ENCODE results near the gene BICDL1.
"Not testable (repeated sequence)": the region's sequence is repeated elsewhere in the genome, so short reads cannot be mapped to it uniquely, and the experiment has no call there.

The BICDL1 gene

GRCh38 chr12:120013659-120014380 is 24.8 kb downstream of the BICDL1 start:
- no peak for DNase-seq (ENCODE audit: low spot score in 2 of 2)
- Histone ChIP-seq H3K36me3 (replicated peaks) (no peaks in the 10 kb centered on the region), H3K4me3 (no peak overlapping the region), H3K27me3 (ENCODE audit: low read depth) (no peaks in the 10 kb centered on the region; the same call in 1 of the 2 replicates), H3K9me3 (no peaks in the 10 kb centered on the region), H3K4me1 (no peaks in the 10 kb centered on the region; the same call in 1 of the 2 replicates)
- in situ Hi-C loops (cut with MboI; ENCODE audit: low sequenced_read_pairs): no loop called here

DNA sequence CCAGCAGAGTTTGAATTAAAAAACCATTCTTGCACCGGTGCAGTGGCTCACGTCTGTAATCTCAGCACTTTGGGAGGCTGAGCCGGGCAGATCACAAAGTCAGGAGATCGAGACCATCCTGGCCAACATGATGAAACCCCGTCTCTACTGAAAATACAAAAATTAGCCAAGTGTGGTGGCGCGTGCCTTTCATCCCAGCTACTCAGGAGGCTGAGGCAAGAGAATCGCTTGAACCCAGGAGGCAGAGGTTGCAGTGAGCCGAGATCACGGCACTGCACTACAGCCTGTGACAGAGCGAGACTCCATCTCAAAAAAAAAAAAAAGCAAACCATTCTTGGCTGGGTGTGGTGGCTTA is 25.3 kb downstream of the BICDL1 start:
- in situ Hi-C loops (cut with MboI; ENCODE audit: low sequenced_read_pairs); H3K4me1 ChIP-seq; H3K4me3 ChIP-seq; H3K36me3 ChIP-seq (replicated peaks); DNase-seq (ENCODE audit: low spot score in 2 of 2); H3K27me3 ChIP-seq (ENCODE audit: low read depth); H3K9me3 ChIP-seq: not testable (repeated sequence)

GRCh38 chr12:120015313-120015712 is 26.3 kb downstream of the BICDL1 start:
- H3K9me3 ChIP-seq: no peaks in the 10 kb centered on the region
- H3K36me3 ChIP-seq (replicated peaks): no peaks in the 10 kb centered on the region
- no peaks in the 10 kb centered on the region; the same call in 1 of the 2 replicates for H3K27me3 ChIP-seq (ENCODE audit: low read depth)
- no peak overlapping the region for H3K4me3 ChIP-seq
- DNase-seq (ENCODE audit: low spot score in 2 of 2): no peak
- in situ Hi-C loops (cut with MboI; ENCODE audit: low sequenced_read_pairs): no loop called here
- no peaks in the 10 kb centered on the region; the same call in 1 of the 2 replicates for H3K4me1 ChIP-seq

- H3K4me3 ChIP-seq; H3K9me3 ChIP-seq; H3K36me3 ChIP-seq (replicated peaks); H3K4me1 ChIP-seq; in situ Hi-C loops (cut with MboI; ENCODE audit: low sequenced_read_pairs); H3K27me3 ChIP-seq (ENCODE audit: low read depth); DNase-seq (ENCODE audit: low spot score in 2 of 2): not testable (repeated sequence)
Measured at GRCh38 chr12:120016199-120016598, 27.2 kb downstream of the BICDL1 start.

GRCh38 chr12:120019197-120019596 is 30.2 kb downstream of the BICDL1 start:
- H3K36me3 ChIP-seq (replicated peaks): no peaks in the 10 kb centered on the region
- no peak overlapping the region for H3K4me3 ChIP-seq
- no peaks in the 10 kb centered on the region for H3K27me3 ChIP-seq (ENCODE audit: low read depth)
- no peak for DNase-seq (ENCODE audit: low spot score in 2 of 2)
- no peaks in the 10 kb centered on the region for H3K4me1 ChIP-seq
- in situ Hi-C loops (cut with MboI; ENCODE audit: low sequenced_read_pairs): no loop called here
- H3K9me3 ChIP-seq: no peaks in the 10 kb centered on the region

DNA sequence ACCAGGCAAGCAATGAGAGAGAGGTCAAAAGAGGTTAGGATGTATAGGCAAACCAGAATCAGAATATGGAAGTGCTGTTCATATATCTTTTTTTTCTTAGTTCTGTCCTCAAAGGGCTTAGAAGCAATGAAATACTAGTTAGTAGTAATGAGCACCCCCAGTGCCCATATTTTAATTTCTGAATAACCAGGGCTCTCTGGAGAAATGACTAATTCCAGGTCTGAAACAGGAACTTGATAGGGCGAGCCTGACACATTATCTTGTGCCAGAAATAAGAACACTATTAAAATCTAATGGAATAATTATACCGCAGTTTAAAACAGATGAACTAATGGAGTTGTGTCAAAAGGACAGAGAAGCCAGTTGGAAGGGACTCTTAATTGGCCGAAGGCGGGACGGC is 30.9 kb downstream of the BICDL1 start:
- in situ Hi-C loops (cut with MboI; ENCODE audit: low sequenced_read_pairs): no loop called here
- H3K36me3 ChIP-seq (replicated peaks): no peaks in the 10 kb centered on the region
- no peaks in the 10 kb centered on the region for H3K9me3 ChIP-seq
- no peaks in the 10 kb centered on the region for H3K4me1 ChIP-seq
- no peak overlapping the region for H3K4me3 ChIP-seq
- DNase-seq (ENCODE audit: low spot score in 2 of 2): no peak
- H3K27me3 ChIP-seq (ENCODE audit: low read depth): no peaks in the 10 kb centered on the region

DNA sequence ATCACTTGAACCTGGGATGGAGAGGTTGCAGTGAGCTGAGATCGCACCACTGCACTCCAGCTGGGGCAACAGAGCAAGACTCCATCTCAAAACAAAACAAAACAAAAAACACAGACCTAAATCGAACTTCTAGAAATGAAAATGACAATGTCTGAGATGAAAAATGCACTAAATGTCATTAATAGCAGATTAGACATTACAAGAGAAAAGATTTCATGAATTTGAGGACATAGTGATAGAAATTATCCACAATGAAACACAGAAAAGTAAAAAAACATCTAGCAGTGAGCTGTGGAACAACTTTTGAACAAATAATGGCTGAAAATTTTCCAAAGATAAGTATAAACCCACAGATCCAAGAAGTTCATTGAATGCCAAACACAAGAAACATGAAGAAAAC is 35.2 kb downstream of the BICDL1 start:
- H3K4me1 ChIP-seq: no peaks in the 10 kb centered on the region
- in situ Hi-C loops (cut with MboI; ENCODE audit: low sequenced_read_pairs): no loop called here

DNA sequence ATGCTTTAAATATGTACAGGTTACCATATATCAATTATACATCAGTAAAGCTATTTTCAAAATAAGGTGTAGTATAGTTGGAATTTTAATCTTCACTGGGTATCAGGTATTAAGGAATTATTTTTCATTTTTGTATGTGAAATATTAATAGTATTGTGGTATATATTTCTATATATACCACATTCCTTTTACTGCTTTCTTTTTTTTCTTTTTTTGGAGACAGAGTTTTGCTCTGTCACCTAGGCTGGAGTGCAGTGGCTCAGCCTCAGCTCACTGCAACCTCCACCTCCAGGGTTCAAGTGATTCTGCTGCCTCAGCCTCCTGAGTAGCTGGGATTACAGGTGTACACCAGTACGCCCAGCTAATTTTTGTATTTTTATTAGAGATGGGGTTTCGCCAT is 36.6 kb downstream of the BICDL1 start:
- Histone ChIP-seq H3K9me3 (no peaks in the 10 kb centered on the region), H3K4me3 (no peak overlapping the region), H3K27me3 (ENCODE audit: low read depth) (no peaks in the 10 kb centered on the region), H3K4me1 (no peaks in the 10 kb centered on the region), H3K36me3 (replicated peaks) (no peaks in the 10 kb centered on the region)
- DNase-seq (ENCODE audit: low spot score in 2 of 2): no peak
- in situ Hi-C loops (cut with MboI; ENCODE audit: low sequenced_read_pairs): no loop called here

More for the DNA sequence above, 35.2 kb downstream of the BICDL1 start:
- H3K4me3 ChIP-seq: no peak overlapping the region
- H3K9me3 ChIP-seq: no peaks in the 10 kb centered on the region
- no peaks in the 10 kb centered on the region for H3K27me3 ChIP-seq (ENCODE audit: low read depth)
- no peaks in the 10 kb centered on the region for H3K36me3 ChIP-seq (replicated peaks)
- DNase-seq (ENCODE audit: low spot score in 2 of 2): no peak

- H3K4me1 ChIP-seq: no peaks in the 10 kb centered on the region
- H3K9me3 ChIP-seq: no peaks in the 10 kb centered on the region
- in situ Hi-C loops (cut with MboI; ENCODE audit: low sequenced_read_pairs): no loop called here
- DNase-seq (ENCODE audit: low spot score in 2 of 2): no peak
- peaks cover 2% of the 10 kb centered on the region; the same call in 1 of the 2 replicates for H3K27me3 ChIP-seq (ENCODE audit: low read depth)
- no peaks in the 10 kb centered on the region for H3K36me3 ChIP-seq (replicated peaks)
- no peak overlapping the region for H3K4me3 ChIP-seq
Measured at GRCh38 chr12:120032242-120032641, 43.2 kb downstream of the BICDL1 start.

GRCh38 chr12:120037851-120038250 is 48.8 kb downstream of the BICDL1 start:
- no peaks in the 10 kb centered on the region for H3K9me3 ChIP-seq
- in situ Hi-C loops (cut with MboI; ENCODE audit: low sequenced_read_pairs): no loop called here
- H3K4me3 ChIP-seq: no peak overlapping the region
- H3K4me1 ChIP-seq: peaks cover 5% of the 10 kb centered on the region
- DNase-seq (ENCODE audit: low spot score in 2 of 2): no peak
- H3K36me3 ChIP-seq (replicated peaks): no peaks in the 10 kb centered on the region
- H3K27me3 ChIP-seq (ENCODE audit: low read depth): peaks cover 2% of the 10 kb centered on the region; the same call in 1 of the 2 replicates

GRCh38 chr12:120039711-120040110 is 50.7 kb downstream of the BICDL1 start:
- no peaks in the 10 kb centered on the region for H3K36me3 ChIP-seq (replicated peaks)

GRCh38 chr12:120041386-120042231 is 52.6 kb downstream of the BICDL1 start:
- Histone ChIP-seq H3K9me3 (no peaks in the 10 kb centered on the region), H3K27me3 (ENCODE audit: low read depth) (peaks cover 10% of the 10 kb centered on the region; the same call in 1 of the 2 replicates), H3K4me3 (no peak overlapping the region), H3K4me1 (peaks cover 5% of the 10 kb centered on the region), H3K36me3 (replicated peaks) (no peaks in the 10 kb centered on the region)
- peak in 1 of 2 experiments; percentile 34 for DNase-seq (ENCODE audit: low spot score in 2 of 2)
- in situ Hi-C loops (cut with MboI; ENCODE audit: low sequenced_read_pairs): no loop called here

More at GRCh38 chr12:120039711-120040110, 50.7 kb downstream of the BICDL1 start:
- Histone ChIP-seq H3K27me3 (ENCODE audit: low read depth) (peaks cover 11% of the 10 kb centered on the region; the same call in 1 of the 2 replicates), H3K9me3 (no peaks in the 10 kb centered on the region), H3K4me3 (no peak overlapping the region), H3K4me1 (peaks cover 5% of the 10 kb centered on the region)
- peak; percentile 35 to 83 for DNase-seq (ENCODE audit: low spot score in 2 of 2)
- in situ Hi-C loops (cut with MboI; ENCODE audit: low sequenced_read_pairs): no loop called here

DNA sequence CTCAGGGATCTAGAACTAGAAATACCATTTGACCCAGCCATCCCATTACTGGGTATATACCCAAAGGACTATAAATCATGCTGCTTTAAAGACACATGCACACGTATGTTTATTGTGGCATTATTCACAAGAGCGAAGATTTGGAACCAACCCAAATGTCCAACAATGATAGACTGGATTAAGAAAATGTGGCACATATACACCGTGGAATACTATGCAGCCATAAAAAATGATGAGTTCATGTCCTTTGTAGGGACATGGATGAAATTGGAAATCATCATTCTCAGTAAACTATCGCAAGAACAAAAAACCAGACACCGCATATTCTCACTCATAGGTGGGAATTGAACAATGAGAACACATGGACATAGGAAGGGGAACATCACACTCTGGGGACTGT is 56.3 kb downstream of the BICDL1 start:
- DNase-seq (ENCODE audit: low spot score in 2 of 2); H3K4me3 ChIP-seq; H3K36me3 ChIP-seq (replicated peaks); H3K9me3 ChIP-seq; in situ Hi-C loops (cut with MboI; ENCODE audit: low sequenced_read_pairs); H3K4me1 ChIP-seq: not testable (repeated sequence)
- H3K27me3 ChIP-seq (ENCODE audit: low read depth): peaks cover 13% of the 10 kb centered on the region

GRCh38 chr12:120047072-120047471 is 58.0 kb downstream of the BICDL1 start:
- no peak overlapping the region for H3K4me3 ChIP-seq
- no peaks in the 10 kb centered on the region for H3K9me3 ChIP-seq
- DNase-seq (ENCODE audit: low spot score in 2 of 2): no peak
- no peaks in the 10 kb centered on the region; the same call in 1 of the 2 replicates for H3K4me1 ChIP-seq
- no peaks in the 10 kb centered on the region for H3K36me3 ChIP-seq (replicated peaks)
- in situ Hi-C loops (cut with MboI; ENCODE audit: low sequenced_read_pairs): no loop called here
- H3K27me3 ChIP-seq (ENCODE audit: low read depth): peaks cover 13% of the 10 kb centered on the region
